A549 treated with AZD9567 at 1 μM for 4 hours (cell line): ENCODE measurements around the gene OSGEP. TPM values are rescaled to one million over a fixed set of nuclear protein-coding genes. Genes with fewer than 3 reads are reported as not detected.

Experiments used
- total RNA-seq: library from RNA; stranded (reverse); fragments of 200-300 nt; extraction: Qiagen RNA extraction; gene quantifications from 5 replicates; pipeline ENCODE4 v1.2.3, GENCODE V29; 2022; ENCODE audit not compliant: insufficient read depth

The OSGEP gene
- total RNA-seq: 24.3 to 28.5 TPM (median 26.1 TPM) in 5 replicates

DNA sequence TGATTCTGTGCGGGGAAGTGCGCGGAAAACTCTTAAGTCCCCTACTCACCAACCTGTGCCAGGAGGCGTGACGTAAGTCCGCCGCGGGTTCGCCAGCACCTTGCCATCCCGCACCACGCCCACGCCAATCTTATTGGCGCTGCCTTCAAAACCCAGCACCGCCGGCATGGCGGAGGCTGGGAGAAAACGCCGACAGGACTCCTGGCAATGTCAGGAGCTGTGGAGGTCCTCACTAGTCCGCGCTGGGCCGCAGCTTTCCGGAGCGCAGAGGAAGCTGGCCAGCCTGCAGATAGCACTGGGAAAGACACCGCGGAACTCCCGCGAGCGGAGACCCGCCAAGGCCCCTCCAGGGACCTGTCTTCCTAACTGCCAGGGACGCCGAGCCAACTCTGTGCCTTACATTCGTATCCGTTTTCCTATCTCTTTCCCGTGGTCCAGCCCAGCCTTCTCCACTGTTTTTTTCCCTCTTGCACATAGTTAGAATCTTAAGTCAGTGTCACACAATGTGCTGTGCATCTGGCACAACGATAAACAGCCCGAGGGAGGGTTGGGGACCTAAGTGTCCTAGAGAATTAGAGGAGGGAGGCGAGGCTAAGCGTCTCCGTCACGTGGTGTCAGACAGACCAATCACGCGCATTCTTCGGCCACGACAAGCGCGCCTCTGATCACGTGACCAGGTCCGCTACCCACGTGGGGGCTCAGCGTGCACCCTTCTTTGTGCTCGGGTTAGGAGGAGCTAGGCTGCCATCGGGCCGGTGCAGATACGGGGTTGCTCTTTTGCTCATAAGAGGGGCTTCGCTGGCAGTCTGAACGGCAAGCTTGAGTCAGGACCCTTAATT is at the start of gene OSGEP, which contains the start of gene APEX1:
Gene OSGEP (minus strand): TSS at position 297 of the 839 bp plus-strand sequence. CDS start 129 bp downstream, at position 168.
Gene APEX1 (plus strand): TSS at position 711 of the 839 bp plus-strand sequence. CDS start 420 bp downstream, outside the sequence.

DNA sequence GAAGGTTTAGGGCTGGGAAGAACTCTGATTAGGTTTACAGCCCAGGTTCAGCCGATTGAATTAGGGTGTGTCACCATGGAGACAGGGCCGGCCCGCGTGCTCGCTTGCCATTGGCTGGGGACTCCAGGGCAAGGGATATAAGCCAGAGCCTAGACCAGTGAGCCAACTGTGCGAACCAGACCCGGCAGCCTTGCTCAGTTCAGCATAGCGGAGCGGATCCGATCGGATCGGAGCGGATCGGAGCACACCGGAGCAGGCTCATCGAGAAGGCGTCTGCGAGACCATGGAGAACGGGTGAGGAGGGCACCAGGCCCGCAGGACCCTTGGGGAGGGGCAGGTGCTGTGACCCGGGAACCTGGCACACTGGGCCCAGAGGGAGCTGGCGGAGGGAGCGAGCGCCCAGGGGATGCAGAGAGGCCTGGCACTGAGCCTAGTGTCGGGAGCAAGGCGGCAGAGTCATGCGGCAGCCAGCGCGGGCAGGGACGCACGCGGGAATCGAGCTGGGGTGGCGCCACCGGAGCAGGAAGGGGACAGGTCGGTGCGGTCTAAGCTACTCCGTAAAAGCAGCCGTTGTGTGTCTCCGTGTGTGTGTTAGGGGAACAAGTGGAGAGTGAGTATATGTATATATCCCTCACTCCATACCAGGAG is 14.8 kb upstream of the OSGEP start, which contains the start of gene PNP:
Gene PNP (plus strand): TSS at position 165 of the 648 bp plus-strand sequence. CDS start 119 bp downstream, at position 284.

DNA sequence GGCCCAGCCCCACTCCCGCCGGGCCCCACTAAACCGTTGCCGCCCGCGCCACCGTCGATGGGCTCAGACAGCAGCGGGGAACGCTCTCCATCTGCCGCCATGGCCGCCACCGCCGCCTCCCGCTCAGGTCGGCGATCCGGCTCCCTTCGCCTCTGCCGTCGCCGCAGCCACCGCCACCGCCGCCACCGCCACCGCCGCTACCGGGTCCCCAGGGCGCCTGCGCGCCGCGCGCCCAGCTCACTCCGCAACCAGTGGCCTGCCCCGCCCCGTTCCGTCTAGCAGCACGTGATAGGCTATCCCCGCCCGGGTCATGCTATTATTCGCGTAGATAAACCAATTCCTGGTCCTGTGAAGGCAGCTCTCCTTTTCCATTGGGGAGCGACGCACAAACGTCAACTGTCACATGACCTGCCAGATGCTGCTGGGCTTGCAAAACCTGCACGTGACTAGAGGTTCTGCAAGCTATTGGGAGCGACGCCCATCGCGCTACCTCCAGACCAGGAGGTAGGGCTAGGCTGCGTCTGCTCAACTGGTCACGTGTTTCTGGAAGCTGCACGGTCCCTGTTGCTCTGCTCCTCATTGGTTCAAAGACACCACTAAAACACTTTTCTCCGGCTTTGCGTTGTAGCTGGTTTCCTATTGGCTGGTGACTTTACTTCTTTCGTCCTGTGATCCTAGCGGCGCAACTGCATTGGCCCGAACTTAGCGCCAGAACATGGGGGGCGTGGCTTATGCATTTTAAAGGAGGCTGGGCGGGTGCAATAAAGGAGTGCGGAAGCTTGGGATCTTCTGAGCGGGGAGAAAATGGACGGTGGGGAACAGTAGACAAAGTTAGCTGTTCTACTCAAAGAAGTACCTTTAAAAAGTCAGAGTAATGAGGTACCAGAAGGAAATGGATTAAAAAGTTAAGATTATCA is 6.9 kb upstream of the OSGEP start, which contains the start of gene PIP4P1:
Gene PIP4P1 (minus strand): TSS at position 210 of the 917 bp plus-strand sequence. CDS start 109 bp downstream, at position 101.

DNA sequence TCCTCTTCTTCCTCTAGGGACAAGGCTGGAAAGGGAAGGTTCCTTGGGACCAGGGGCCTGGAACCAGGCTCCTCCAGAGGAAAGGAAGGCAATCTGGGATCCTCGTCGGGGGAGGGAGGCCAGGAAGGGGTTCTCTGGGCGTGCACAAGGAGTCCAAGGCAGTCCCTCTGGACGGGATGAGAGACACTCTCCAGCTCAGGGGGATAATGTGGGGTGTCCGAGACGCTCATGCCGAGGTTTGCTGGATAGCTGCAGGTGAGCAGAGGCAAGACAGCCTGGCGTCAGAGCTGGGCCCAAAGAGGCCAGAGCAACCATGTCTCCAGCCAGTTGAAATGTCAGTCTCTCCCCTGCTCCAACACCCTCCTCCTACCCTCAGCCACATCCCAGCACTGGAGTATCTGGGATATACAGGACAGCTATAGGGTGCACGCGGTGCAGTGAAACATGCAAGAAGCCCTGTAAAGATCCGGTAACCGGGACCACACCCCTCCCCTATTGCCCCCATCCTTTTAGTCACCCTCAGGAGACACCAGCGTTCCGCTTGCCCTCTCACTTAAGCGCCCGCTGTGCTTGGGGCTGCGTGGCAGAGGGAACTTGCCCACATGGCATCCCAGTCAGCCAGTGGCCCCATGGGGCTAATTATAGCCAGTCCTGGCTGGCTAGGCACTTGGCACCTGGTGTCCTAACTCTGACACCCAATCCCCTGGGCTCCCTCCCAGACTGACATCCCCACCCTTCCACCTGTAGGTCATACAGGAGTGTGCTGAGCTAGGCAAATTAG is 18.8 kb downstream of the OSGEP start, which contains the start of gene KLHL33:
Gene KLHL33 (minus strand): TSS at position 585 of the 781 bp plus-strand sequence. CDS start 355 bp downstream, at position 230.

DNA sequence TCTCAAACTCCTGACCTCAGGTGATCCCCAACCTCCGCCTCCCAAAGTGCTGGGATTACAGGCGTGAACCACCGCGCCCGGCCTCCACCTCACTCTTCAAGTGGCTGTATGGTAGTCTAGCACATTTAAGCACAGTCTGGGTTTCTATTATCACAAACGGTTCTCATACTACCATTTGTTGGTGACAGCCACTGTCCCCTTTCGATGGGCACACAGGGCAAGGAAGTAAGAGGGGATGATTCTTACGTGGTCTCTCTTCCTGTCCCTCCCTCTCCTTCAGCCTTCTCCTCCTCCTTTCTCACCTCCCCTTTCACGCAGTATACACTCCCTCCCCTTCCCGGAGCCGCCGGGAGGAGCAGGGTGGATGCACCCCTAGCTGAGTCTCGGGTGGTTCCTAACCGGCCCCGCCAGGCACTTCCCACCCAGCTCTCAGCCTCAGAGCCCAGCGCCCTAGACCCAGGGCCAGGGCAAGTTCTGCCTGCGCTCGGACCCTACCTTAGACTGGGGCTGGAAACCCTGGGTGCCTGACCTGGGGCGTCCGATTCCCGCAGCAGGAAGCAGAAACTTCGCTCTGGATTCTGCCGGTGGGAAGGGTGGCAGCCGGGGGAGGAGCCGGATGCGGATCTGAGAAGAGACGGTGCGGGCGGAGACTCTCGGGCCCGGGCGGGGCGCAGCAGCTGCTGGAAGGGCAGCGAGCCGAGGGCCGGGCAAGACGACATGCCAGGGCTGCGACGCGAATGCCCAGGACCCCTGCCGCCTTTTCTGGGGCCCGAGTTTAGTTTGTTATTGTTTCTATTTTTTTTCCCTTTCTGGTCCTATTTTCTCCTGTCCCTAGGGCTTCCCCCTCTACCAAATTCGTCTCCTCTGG is 41.5 kb downstream of the OSGEP start, which contains the start of gene TEP1:
Gene TEP1 (minus strand): TSS at position 626 of the 868 bp plus-strand sequence. CDS start 5,062 bp downstream, outside the sequence.

Other genes with a start within 250 kb of the OSGEP start
- gene OR11H6, start 231.1 kb downstream of the OSGEP start, total RNA-seq: not detected in 5 replicates
- gene OR11H7, start 225.8 kb downstream of the OSGEP start, total RNA-seq: not detected in 5 replicates
- gene OR11H4, start 215.5 kb downstream of the OSGEP start, total RNA-seq: not detected in 5 replicates
- gene TTC5, start 148.9 kb downstream of the OSGEP start, total RNA-seq: 14.7 to 19.0 TPM (median 17.6 TPM) in 5 replicates
- 38.0 to 53.1 TPM (median 41.0 TPM) in 5 replicates for gene CCNB1IP1, start 121.5 kb downstream of the OSGEP start, total RNA-seq
- 15.1 to 20.1 TPM (median 18.4 TPM) in 5 replicates for gene PARP2, start 111.2 kb downstream of the OSGEP start, total RNA-seq
- 11.3 to 19.3 TPM (median 12.7 TPM) in 5 replicates for gene TEP1, start 41.3 kb downstream of the OSGEP start, total RNA-seq
- gene KLHL33, start 18.6 kb downstream of the OSGEP start, total RNA-seq: 0.02 TPM in 2 of 5 replicates, not detected in the others
- 257 to 270 TPM (median 258 TPM) in 5 replicates for gene APEX1, start 414 bp upstream of the OSGEP start, total RNA-seq
- 31.9 to 36.5 TPM (median 36.1 TPM) in 5 replicates for gene PIP4P1, start 6.6 kb upstream of the OSGEP start, total RNA-seq
- gene PNP, start 14.6 kb upstream of the OSGEP start, total RNA-seq: 148 to 170 TPM (median 154 TPM) in 5 replicates
- 0.20 to 0.41 TPM (median 0.34 TPM) in 4 of 5 replicates, not detected in the other for gene RNASE10, start 50.7 kb upstream of the OSGEP start, total RNA-seq
- not detected in 5 replicates for gene RNASE9, start 106.2 kb upstream of the OSGEP start, total RNA-seq
- not detected in 5 replicates for gene RNASE11, start 133.2 kb upstream of the OSGEP start, total RNA-seq
- not detected in 5 replicates for gene RNASE12, start 136.6 kb upstream of the OSGEP start, total RNA-seq
- not detected in 5 replicates for gene OR6S1, start 186.9 kb upstream of the OSGEP start, total RNA-seq
- 7.2 to 9.3 TPM (median 7.5 TPM) in 5 replicates for gene RNASE4, start 229.7 kb upstream of the OSGEP start, total RNA-seq
- gene ANG, start 234.0 kb upstream of the OSGEP start, total RNA-seq: 7.4 to 10.8 TPM (median 9.1 TPM) in 5 replicates